NCI-H187 (cell line): ENCODE data around the gene TRAF3.
"Not testable (repeated sequence)": the region's sequence is repeated elsewhere in the genome, so short reads cannot be mapped to it uniquely, and the experiment has no call there.

Experiments used
- DNase-seq, 2 experiments: peaks; one replicate each; lab custom pipeline; 2025; lab: John Stamatoyannopoulos, UW

The TRAF3 gene

DNA sequence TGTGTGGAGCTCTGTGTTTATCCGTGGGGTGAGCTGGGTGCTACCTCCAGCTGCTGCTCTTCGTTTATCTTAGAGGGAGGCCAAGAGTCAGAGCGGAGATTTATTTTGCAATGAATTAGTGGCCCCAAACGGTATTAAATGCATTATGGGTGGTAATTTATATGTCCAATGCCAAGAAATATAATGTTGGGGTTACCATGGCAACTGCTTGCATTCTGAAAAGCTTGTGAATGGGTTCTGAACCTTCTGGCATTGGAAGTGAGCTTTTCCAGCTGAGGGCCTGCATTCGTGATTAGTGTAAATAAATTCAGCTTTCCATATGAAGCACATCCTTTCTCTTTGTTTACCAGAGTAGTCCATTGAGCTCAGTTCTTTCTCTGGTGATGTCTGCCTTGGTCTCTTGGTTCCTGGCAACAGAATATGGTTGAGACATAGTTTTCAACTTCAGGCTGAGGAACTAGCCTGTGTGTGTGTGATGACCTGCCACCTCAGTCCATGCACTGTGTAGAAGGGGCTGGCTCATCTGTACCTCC lies 51.8 kb downstream of the TRAF3 start:
- no peak for DNase-seq

DNA sequence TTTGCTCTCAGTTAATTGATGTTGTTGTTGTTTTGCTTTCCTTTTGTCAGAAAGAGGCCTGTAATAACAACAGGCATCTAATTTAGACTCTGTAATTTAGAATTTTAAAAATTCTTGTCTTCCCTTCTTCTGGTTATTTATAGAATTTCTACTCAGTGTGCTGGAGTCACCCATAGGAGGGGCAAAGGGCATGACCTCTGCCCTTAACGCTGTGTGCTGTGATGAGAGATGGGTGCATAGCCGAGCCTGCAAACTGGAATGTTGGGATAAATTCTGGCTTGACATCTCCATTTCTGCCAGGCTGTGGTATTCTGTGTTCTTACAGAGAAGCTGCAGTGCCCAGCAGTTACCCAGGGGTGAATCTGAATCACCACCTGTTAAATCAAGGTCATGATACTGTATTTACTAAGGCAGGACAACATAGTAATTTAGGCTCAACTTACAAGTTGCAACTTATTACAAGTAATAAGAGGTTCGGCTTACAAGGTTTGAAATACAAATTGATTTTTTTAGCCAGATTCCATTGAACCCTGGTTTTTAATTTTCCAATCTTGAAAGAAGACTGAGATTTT lies 53.3 kb downstream of the TRAF3 start:
- no peak for DNase-seq

DNA sequence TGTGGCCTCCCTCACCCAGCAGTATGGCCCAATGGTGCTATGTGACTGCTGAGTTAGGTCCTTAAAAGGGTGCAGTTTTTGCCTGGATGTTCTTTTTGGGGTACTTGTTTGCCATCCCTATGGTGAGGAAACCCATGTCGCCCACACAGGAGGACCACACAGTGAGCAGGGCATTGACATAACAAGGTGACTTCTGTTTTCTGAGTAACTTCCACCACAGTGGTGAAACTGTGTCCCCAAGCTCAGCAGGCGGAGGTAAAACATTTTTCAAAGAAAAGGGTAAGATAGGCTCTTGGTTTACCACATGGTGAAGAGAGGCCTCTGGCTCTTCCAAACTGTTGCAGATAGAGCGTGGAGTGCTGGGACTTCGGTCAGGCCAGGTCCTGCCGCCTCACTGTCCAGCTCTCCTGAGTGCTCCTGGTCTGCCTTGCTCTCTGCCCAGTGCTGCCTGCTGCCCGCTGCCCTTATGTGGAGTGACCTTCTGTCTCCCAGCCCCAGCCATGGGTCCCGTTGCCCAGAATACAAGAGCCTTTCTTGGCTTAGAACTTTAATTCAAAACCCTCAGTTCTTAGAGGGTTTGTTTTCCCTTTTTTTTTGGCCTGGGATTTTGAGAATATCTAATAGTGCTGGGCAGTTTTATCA lies 54.0 kb downstream of the TRAF3 start:
- DNase-seq, result no peak

DNA sequence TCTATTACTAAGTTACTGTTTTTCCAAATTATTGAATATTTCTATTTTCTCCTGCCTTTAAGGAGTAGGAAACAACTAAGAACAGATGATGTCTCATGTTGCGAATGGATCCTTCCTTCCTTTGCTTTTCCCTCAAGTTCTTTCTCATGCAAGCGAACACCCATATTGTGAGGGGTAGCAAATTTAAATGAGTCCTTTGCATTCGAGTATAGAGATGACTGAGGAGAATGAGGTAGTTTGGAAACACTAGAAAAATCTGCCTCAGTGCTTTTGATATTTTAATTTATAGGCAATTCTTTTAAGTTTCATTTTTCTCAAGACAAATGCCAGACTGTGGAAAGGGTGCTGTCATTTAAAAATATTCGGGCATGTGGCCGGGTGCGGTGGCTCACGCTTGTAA lies 56.1 kb downstream of the TRAF3 start:
- no peak for DNase-seq

DNA sequence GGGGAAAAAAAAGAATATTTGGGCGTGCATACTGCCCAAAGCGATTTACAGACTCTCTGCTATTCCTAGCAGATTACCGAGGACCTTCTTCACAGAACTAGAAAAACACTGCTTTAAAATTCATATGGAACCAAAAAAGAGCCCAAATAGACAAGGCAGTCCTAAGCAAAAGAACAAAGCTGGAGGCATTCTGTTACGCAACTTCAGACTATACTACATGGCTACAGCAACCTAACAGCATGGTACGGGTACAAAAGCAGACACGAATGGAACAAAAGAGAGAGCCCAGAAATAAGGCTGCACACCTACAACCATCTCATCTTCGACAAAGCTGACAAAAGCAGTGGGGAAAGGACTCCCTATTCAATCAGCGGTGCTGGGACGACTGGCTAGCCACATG lies 56.7 kb downstream of the TRAF3 start:
- no peak for DNase-seq

DNA sequence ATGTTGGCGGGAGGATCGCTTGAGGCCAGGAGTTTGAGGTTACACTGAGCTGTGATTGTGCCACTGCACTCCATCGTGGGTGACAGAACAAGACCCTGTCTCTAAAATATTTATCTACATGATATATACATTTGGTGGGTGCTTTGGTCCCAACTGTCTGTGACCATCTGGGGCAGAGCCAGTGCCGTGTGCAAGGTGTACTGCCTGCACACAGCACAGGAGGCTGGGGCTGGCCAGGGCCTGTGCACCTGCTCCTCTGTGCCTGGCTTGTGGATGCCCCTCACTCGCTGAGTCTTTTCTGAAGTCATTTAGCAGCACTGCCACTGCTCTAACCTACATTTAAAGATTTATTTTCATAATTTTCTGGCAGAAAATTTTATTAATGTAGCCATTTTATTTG lies 58.7 kb downstream of the TRAF3 start:
- DNase-seq, result no peak

DNA sequence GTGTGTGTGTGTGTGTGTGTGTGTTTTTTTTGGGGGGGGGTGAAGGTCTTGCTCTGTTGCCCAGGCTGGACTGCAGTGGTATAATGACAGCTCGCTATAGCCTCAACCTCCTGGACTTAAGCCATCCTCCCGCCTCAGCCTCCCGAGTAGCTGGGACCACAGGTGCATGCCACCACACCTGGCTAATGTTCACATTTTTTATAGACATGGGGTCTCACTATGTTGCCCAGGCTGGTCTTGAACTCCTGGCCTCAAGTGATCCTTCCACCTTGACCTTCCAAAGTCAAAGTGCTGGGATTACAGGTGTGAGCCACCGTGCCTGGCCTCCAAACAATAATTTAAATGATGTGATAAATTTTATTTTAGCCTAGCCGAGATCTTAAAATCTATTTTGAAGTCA lies 59.9 kb downstream of the TRAF3 start:
- DNase-seq, result not testable (repeated sequence)

DNA sequence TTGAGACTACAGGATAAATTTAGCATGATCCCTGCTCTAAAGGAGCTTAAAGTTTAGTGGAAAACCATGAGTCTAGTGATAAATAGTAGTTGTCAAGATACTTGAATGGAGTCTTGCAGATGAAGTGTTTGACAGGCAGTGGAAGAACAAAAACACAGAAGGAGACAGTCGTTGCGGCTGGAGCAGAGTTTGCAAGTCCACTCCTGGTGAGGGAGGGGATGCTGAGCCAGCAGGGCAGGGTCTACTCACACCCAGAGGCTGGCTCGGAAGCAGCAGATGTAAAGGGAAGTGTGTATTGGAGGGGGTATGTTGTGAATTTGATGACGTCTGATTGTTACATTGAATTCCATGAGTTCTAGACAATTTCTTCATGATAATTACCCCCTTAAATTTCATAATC lies 61.3 kb downstream of the TRAF3 start:
- no peak for DNase-seq

DNA sequence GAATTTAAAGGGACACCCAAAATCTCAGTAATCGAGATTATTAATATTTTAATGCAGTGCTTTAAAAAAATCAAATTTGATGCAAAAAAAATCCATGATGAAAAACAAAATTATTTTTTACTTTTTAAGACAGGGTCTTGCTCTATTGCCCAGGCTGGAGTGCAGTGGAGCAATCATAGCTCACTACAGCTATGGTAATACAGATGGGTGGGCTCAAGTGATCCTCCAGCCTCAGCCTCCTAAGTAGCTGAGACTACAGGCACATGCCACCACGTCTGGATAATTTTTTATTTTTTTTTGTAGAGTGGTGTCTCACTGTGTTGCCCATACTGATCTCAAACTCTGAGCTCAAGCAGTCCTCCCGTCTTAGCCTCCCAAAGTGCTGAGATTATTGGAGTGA lies 62.9 kb downstream of the TRAF3 start:
- no peak for DNase-seq

DNA sequence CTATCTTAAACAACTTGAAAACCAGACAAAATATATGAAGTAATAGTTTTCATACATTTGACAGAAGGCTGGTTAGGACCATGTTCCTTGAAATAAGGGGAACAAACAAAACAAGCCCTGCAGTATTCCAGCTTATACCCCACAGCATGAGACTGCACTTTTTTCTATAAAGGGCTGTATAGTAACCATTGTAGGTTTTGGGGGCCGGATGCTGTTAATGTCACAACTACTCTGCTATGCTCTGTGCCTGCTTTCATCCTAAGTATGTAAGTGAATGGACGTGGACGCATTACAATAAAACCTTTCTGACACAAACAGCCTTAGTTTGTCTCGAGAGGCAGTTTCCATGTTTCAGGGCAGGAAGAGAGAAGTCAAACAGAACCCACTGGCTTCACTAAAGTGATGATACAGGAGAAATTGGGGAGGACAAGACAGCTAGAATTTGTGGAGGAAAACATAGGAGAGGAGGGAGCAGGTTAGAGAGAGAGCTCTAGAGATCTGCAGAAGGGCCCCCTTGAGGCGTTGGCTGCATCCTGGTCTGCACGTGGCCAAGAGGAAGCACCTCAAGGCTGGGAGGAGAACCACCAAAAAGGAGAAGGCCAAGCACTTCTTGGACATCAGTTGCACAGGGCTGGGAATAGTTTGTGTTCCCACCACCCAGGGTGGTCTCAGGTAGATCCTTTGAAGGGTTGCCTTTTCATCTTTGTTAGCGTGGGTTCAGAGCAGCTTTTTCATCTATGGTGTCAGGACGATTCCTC lies 63.7 kb downstream of the TRAF3 start:
- no peak for DNase-seq

DNA sequence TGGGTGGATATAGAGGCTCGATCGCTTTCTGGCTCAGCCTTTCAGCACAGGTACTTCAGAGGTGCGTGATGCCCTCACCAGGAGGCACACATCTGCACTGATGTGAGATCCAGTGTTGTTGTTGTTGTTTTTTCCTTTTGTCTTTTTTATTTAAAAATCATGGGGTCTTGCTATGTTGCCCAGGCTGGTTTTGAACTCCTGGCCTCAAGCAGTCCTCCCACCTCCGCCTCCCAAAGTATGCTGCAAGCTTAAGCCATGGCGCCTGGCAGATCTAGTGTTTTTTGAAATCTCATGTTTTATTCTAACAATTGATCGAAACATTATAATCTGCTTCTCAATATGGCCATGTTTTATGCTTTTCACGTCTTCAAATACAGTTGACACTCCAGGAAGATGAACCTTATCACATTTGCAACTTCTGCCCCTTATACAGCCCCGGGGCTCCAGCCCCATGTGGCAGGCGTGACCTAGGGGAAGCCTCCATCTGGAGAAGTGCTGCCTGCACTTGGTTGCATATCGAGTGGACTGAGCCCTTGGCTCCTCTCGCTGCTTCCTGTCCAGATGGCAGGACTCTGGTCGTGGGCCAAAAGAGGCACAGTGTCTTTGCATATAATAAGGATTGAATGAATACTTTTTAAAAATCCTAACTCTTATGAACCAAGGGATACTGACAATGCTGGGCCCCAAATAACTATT lies 71.7 kb downstream of the TRAF3 start:
- DNase-seq, result no peak

DNA sequence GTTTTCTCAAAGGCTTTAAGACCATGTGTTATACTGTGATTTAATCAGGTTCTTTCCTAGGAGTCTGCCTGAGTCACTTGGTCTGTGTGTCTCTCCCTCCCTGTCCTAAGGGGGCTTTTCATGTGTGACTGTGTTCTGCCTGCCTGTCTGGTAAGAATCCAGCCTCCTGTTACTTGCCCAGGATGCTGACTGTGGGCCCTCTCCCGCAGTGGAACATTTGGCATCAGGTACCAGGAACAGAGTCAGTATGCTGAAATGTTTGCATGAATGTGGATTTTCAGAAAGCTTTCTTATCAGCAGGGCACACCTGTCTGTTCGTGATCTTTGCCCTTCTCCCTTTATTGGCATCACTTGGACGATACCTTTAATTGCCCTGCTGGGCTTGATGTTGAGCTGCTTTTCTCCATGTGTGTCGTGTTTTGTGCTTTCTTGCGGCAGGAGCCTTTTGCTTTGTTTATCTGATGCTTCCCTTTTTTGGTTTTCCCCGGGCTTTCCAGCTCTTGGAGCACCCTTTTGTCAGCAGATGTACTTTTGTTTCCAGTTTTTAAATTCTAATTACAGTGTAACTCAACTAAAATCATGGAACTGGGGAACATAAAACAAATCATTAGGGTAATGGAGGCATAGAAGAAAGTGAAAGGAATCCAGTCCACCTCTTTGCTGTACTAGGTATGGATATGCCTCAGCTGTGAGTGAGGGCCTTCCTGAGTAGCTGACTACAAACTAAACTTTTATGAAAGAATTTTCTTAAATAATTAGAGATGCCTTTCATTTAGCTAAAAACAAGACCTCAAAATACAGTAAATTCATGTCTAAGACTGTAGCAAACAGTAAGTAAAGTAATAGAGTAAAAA lies 72.5 kb downstream of the TRAF3 start:
- DNase-seq, result no peak

DNA sequence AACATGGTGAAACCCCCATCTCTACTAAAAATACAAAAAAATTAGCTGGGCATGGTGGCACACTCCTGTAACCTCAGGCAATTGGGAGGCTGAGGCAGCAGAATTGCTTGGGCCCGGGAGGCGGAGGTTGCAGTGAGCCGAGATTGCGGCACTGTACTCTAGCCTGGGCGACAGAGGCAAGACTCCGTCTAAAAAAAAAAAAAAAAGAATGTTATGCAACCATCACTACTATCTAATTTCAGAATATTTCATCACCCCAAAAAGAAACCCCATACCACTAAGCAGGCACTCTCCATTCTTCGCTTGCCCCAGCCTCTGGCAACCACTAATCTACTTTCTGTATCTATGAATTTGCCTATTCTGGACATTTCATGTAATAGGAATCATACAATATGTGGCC lies 76.4 kb downstream of the TRAF3 start:
- DNase-seq, result no peak

DNA sequence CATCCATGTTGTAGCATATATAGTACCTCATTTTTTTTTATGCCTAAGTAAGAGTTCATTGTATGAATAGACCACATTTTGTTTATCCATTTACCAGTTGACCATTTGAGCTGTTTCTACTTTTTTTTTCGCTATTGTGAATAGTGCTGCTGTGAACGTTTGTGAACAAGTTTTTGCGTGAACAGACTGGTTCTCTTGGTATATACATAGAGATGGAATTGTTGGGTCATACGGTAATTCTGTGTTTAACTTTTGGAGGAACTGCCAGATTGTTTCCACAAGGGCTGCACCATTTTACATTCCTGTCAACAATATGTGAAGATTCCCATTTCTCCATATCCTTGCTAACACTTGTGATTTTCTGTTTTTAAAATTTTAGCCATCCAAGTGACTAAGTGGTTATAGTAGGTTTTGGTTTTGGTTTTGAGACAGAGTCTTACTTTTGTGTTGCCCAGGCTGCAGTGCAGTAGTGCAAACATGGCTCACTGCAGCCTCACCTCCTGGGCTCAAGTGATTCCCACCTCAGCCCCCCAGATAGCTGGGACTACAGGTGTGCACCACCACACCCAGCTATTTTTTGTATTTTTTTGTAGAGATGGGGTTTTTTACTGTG lies 76.9 kb downstream of the TRAF3 start:
- no peak for DNase-seq

DNA sequence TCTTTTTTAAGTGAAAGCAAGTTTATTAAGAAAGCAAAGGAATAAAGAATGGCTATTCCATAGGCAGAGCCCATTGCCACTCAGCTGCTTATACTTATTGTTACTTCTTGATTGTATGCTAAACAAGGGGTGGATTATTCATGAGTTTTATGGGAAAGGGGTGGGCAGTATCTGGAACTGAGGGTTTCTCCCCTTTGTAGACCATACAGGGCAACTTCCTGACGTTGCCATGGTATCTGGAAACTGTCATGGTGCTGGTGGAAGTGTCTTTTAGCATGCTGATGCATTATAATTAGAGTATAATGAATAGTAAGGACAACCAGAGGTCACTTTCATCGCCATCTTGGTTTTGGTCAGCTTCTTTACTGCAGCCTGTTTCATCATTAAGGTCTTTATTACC lies 78.9 kb downstream of the TRAF3 start:
- DNase-seq, result no peak

DNA sequence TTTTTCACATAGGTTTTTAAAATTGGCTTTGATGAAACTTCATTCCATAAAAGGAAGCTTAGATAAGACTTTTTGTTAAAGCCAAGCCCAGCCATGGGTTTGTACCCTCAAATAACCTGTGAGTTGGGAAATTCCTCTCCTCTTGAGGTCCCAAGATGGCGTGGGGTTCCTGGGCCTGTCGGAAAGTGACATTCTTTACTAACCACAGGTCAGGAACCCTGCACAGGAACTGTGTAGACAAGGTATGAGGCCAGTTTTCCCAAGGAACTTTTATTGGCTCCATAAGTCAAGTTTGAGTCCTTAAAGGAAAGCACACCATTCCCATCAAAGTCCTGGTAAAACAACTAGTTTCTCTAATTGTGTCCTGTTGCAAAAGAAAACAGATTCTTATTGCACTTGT lies 80.2 kb downstream of the TRAF3 start:
- DNase-seq, result no peak

DNA sequence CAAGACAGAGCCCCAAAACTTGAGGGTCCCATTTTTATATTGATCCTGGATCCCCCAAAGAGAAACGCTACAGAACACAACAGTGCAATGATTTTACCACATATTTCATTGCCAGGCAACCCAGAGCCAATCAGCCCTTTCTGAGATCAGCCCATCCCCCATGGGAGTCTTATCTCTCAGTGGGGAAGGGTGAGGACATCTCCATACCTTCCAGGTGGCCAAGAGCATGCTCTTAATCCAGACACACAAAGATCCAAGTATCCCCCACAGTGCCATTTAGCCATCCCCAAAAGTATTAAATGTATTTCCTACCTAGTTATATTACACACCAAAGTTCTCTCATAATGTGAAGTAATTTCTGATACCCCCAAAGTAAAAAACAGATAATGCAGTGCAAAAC lies 82.7 kb downstream of the TRAF3 start:
- no peak for DNase-seq

DNA sequence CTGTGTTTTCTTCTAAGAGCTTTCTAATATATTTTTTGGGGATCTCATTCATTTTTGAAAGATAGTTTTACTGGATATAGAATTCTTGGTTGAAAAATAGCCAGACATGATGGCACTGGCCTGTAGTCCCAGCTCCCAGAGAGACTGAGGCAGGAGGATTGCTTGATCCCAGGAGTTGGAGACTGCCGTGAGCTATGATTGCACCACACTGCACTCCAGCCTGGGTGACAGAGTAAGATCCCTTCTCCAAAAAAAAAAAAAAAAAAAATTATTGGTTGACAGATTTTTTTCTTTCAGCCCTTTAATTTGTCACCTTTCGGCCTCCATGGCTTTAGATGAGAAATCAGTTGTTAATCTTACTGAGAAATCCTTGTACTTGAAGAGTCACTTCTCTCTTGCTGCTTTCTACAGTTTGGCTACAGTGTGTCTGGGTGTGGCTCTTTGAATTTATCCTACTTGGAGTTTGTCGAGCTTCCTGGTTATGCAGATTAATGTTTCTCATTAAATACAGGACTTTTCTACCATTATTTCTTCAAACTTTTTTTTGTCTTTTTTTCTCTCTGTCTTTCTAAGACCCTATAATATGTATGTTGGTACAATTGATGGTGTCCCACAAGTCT lies 85.0 kb downstream of the TRAF3 start:
- no peak for DNase-seq

DNA sequence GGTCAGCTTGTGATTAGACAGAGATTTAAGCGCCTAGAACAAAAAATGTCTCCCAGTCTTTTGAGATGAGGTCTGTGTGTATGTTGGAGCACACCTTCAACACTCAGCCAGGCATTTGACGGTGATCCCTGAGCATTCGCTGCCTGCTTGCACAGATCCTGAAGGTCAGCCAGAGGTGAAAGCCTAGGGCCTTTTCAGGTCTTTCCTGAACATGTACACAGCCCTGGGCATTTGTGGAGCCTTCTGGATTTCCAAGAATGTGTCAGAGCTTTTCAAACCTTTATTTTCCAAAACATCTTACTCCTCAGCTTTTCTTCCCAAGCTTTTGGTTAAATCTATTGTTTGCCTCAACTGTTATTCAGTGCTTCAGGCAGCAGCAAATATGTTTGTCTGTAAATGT lies 86.1 kb downstream of the TRAF3 start:
- no peak for DNase-seq

DNA sequence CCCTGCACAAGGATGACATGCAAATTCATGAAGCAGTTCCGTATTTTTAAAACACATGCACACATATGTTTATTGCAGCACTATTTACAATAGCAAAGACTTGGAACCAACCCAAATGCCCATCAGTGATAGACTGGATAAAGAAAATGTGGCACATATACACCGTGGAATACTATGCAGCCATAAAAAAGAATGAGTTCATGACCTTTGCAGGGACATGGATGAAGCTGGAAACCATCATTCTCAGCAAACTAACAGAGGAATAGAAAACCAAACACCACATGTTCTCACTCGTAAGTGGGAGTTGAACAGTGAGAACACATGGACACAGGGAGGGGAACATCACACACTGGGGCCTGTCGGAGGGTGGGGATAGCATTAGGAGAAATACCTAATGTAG lies 88.7 kb downstream of the TRAF3 start:
- DNase-seq, result not testable (repeated sequence)
